ENCODE results near the gene MFSD6L.

- TF ChIP-seq POLR2A (IDR thresholded peaks at IDR 0.05; ENCODE audit: low read length) (no peak), GATA1 (IDR thresholded peaks at IDR 0.05; ENCODE audit: low read depth, low read length) (no peak)
Measured at GRCh38 chr17:8762012-8762411, 37.2 kb downstream of the MFSD6L start.
